H9 (cell line): ENCODE measurements around the gene SELPLG. TPM values are rescaled to one million over a fixed set of nuclear protein-coding genes. Genes with fewer than 3 reads are reported as not detected.
A peak's percentile ranks its signal among the peaks of the same experiment; 100 is the strongest.
"Not testable (repeated sequence)": the region's sequence is repeated elsewhere in the genome, so short reads cannot be mapped to it uniquely, and the experiment has no call there.

Experiments
- DNase-seq: peaks from one replicate; pipeline ENCODE4 v3.0.0-alpha.2; 2017
- H2AFZ ChIP-seq: one replicate; pipeline ENCODE4 v1.6.1; 2013; ENCODE audit warnings: mild to moderate bottlenecking, low read length, control low read depth, moderate library complexity
- H2AK5ac ChIP-seq: 2 replicates; pipeline ENCODE4 v1.6.1; 2013; ENCODE audit warnings: low read length, control low read depth, mixed read lengths; ENCODE audit not compliant: insufficient read length
- H2BK120ac ChIP-seq: one replicate; pipeline ENCODE4 v1.6.1; 2013; ENCODE audit warnings: low read depth, mild to moderate bottlenecking, low read length, control low read depth, inconsistent platforms; ENCODE audit not compliant: poor library complexity, severe bottlenecking
- H2BK12ac ChIP-seq: 2 replicates; pipeline ENCODE4 v1.6.1; 2013; ENCODE audit warnings: low read length, control low read depth, mixed read lengths, low read depth; ENCODE audit not compliant: insufficient read length
- H2BK15ac ChIP-seq: 2 replicates; pipeline ENCODE4 v1.6.1; 2013; ENCODE audit warnings: low read depth, low read length, control low read depth
- H2BK20ac ChIP-seq: one replicate; pipeline ENCODE4 v1.6.1; 2013; ENCODE audit warnings: low read depth, mild to moderate bottlenecking, low read length, control low read depth, inconsistent platforms; ENCODE audit not compliant: poor library complexity, severe bottlenecking
- H2BK5ac ChIP-seq: 2 replicates; pipeline ENCODE4 v1.6.1; 2013; ENCODE audit warnings: low read length, control low read depth, mixed read lengths; ENCODE audit not compliant: insufficient read length
- H3K14ac ChIP-seq: 2 replicates; pipeline ENCODE4 v1.6.1; 2013; ENCODE audit warnings: low read length, control low read depth; ENCODE audit not compliant: insufficient read depth
- H3K18ac ChIP-seq: 2 replicates; pipeline ENCODE4 v1.6.1; 2013; ENCODE audit warnings: low read depth, mild to moderate bottlenecking, mixed read lengths, low read length, control low read depth; ENCODE audit not compliant: insufficient read length
- H3K23ac ChIP-seq: 2 replicates; pipeline ENCODE4 v1.6.1; 2013; ENCODE audit warnings: low read length, control low read depth, mixed read lengths, low read depth; ENCODE audit not compliant: insufficient read length
- H3K23me2 ChIP-seq: 2 replicates; pipeline ENCODE4 v1.6.1; 2013; ENCODE audit warnings: low read depth, mild to moderate bottlenecking, mixed read lengths, low read length, control low read depth; ENCODE audit not compliant: insufficient read length, poor library complexity, severe bottlenecking
- H3K27ac ChIP-seq: 2 replicates; pipeline ENCODE4 v1.5.1; 2013; ENCODE audit warnings: low read length, control low read depth, mixed read lengths, low read depth; ENCODE audit not compliant: insufficient read length
- H3K27me3 ChIP-seq: 2 replicates; pipeline ENCODE4 v1.6.1; 2013; ENCODE audit warnings: low read length, control low read depth, inconsistent platforms; ENCODE audit not compliant: insufficient read depth
- H3K4ac ChIP-seq: 2 replicates; pipeline ENCODE4 v1.6.1; 2013; ENCODE audit warnings: low read depth, mild to moderate bottlenecking, control low read depth, inconsistent platforms, low read length, moderate library complexity
- H3K4me1 ChIP-seq: 2 replicates; pipeline ENCODE4 v1.6.1; 2013; ENCODE audit warnings: low read length, control low read depth, inconsistent platforms; ENCODE audit not compliant: insufficient read depth
- H3K4me2 ChIP-seq: 2 replicates; pipeline ENCODE4 v1.6.1; 2013; ENCODE audit warnings: low read length, control low read depth, mixed read lengths; ENCODE audit not compliant: insufficient read length, insufficient read depth
- H3K56ac ChIP-seq: 2 replicates; pipeline ENCODE4 v1.6.1; 2013; ENCODE audit warnings: low read depth, mild to moderate bottlenecking, mixed read lengths, low read length, control low read depth; ENCODE audit not compliant: insufficient read length
- H3K79me1 ChIP-seq: 2 replicates; pipeline ENCODE4 v1.6.1; 2013; ENCODE audit warnings: low read depth, mild to moderate bottlenecking, moderate library complexity, low read length, control low read depth, inconsistent platforms; ENCODE audit not compliant: insufficient read depth, poor library complexity, severe bottlenecking
- H3K79me2 ChIP-seq: 2 replicates; pipeline ENCODE4 v1.6.1; 2013; ENCODE audit warnings: low read length, control low read depth, inconsistent platforms; ENCODE audit not compliant: insufficient read depth
- H3K9ac ChIP-seq: 2 replicates; pipeline ENCODE4 v1.6.1; 2013; ENCODE audit warnings: low read length, control low read depth, mixed read lengths; ENCODE audit not compliant: insufficient read length; ENCODE audit errors: extremely low read depth
- H3K9me3 ChIP-seq: one replicate; pipeline ENCODE4 v1.6.1; 2013; ENCODE audit warnings: low read depth, low read length, inconsistent platforms; ENCODE audit not compliant: control insufficient read depth
- H3T11ph ChIP-seq: one replicate; pipeline ENCODE4 v1.6.1; 2013; ENCODE audit warnings: mild to moderate bottlenecking, low read length, control low read depth, inconsistent platforms
- H4K20me1 ChIP-seq: one replicate; pipeline ENCODE4 v1.6.1; 2013; ENCODE audit not compliant: control insufficient read depth, insufficient read length, insufficient read depth
- H4K5ac ChIP-seq: 2 replicates; pipeline ENCODE4 v1.6.1; 2013; ENCODE audit warnings: low read depth, mild to moderate bottlenecking, mixed read lengths, low read length, control low read depth; ENCODE audit not compliant: insufficient read length
- H4K8ac ChIP-seq: replicated peaks from 2 replicates; pipeline ENCODE4 v1.6.1; 2013; ENCODE audit warnings: low read length, control low read depth, mixed read lengths, low read depth; ENCODE audit not compliant: insufficient read length
- H4K91ac ChIP-seq: 2 replicates; pipeline ENCODE4 v1.6.1; 2013; ENCODE audit warnings: low read depth, mild to moderate bottlenecking, moderate library complexity, mixed read lengths, low read length, control low read depth; ENCODE audit not compliant: insufficient read length
- H3K27ac Mint-ChIP-seq, 3 experiments: 2 replicates in 2 of 3; 3 replicates in 1 of 3; pipeline ENCODE4 v1.8.0; 2020 to 2021; ENCODE audit warnings: mixed read lengths in 3 of 3, mild to moderate bottlenecking in 1 of 3, moderate library complexity in 1 of 3
- H3K27me3 Mint-ChIP-seq: 2 replicates; pipeline ENCODE4 v1.8.0; 2021; ENCODE audit warnings: low read depth, mild to moderate bottlenecking, moderate library complexity, mixed read lengths
- H3K36me3 Mint-ChIP-seq, 3 experiments: 2 replicates in 2 of 3; 3 replicates in 1 of 3; pipeline ENCODE4 v1.8.0; 2020 to 2021; ENCODE audit warnings: low read depth in 3 of 3, mixed read lengths in 3 of 3; ENCODE audit not compliant: insufficient read depth in 1 of 3
- H3K4me1 Mint-ChIP-seq, 2 experiments: 2 replicates each; pipeline ENCODE4 v1.8.0; 2020; ENCODE audit warnings: mixed read lengths in 2 of 2
- H3K4me3 Mint-ChIP-seq, 2 experiments: 2 replicates in 1 of 2; 3 replicates in 1 of 2; pipeline ENCODE4 v1.8.0; 2020 to 2021; ENCODE audit warnings: mild to moderate bottlenecking in 2 of 2, mixed read lengths in 2 of 2, moderate library complexity in 1 of 2
- H3K9me3 Mint-ChIP-seq, 2 experiments: 2 replicates in 1 of 2; 3 replicates in 1 of 2; pipeline ENCODE4 v1.8.0; 2020; ENCODE audit warnings: mild to moderate bottlenecking in 2 of 2, mixed read lengths in 2 of 2, moderate library complexity in 1 of 2
- WGBS: extraction: QIAGEN DNeasy Blood & Tissue Kit; methylation state at CpG from one replicate; pipeline ENCODE4 v1.1.7; 2013; ENCODE audit warnings: missing lambda C conversion rate, low lambda C conversion rate, mixed read lengths; ENCODE audit not compliant: insufficient read length; ENCODE audit errors: extremely low coverage; 5-methylcytosine and 5-hydroxymethylcytosine counted together
- total RNA-seq: library from RNA; stranded (reverse); gene quantifications from 2 replicates; pipeline ENCODE4 v1.2.1, GENCODE V29; 2021
- TF ChIP-seq, protein P1 (sequence below): fragments of 200-600 bp; sonication (generic); conservative IDR thresholded peaks from 3 replicates; pipeline ENCODE4 v1.8.0; 2021; ENCODE audit warnings: antibody characterized with exemption, mild to moderate bottlenecking

Gene SELPLG
- total RNA-seq, 1 experiment from 2014 or later = 0.15 TPM

DNA sequence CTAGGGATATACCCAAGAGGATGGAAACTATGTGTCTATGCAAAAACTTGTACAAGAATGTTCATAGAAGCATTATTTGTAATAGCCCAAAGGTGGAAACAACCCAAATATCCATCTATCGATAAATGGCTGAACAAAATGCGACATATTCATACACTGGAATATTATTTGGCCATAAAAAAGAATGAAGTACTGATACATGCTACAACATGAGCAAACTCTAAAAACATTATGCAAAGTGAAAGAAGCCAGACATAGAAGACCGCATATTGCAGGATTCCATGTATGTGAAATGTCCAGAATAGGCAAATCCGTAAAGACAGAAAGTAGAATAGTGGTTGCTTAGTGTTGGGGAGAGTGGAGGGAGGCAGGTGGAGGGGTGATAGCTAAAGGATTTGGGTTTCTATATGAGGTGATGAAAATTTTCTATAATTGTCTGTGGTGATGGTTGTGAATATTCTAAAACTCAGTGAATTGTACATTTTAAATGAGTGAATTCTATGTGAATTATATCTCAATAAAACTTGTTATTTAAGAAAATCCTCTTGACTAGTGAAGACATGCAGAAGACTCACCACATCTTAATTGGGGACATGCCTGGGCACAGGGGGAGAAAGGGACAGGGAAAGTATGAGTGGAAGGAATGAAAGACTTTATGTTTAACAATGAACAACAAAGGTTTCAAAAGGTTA lies 29.8 kb upstream of the SELPLG start:
- Histone ChIP-seq H3K4me1 (peaks cover 5% of the 10 kb centered on the region), H3K23ac (no peak overlapping the region), H2BK5ac (no peak overlapping the region), H3K27me3 (no peaks in the 10 kb centered on the region), H3K9ac (no peak overlapping the region), H2AFZ (no peak overlapping the region), H3K79me1 (no peaks in the 10 kb centered on the region), H4K8ac (no peak overlapping the region), H2BK120ac (no peak overlapping the region), H2BK20ac (no peak overlapping the region), H3K23me2 (no peaks in the 10 kb centered on the region), H4K91ac (no peak overlapping the region), H2BK15ac (no peak overlapping the region), H4K5ac (no peak overlapping the region), H3T11ph (no peak overlapping the region), H3K14ac (no peak overlapping the region), H3K4ac (no peak overlapping the region), H2BK12ac (no peak overlapping the region), H3K56ac (no peak overlapping the region), H3K18ac (no peak overlapping the region), H4K20me1 (no peaks in the 10 kb centered on the region), H3K27ac (no peak overlapping the region), H3K79me2 (0 out of 2 replicates have a peak, but pooled peaks cover 3% of the 10 kb centered on the region), H3K4me2 (no peak overlapping the region), H2AK5ac (no peak overlapping the region), H3K9me3 (no peaks in the 10 kb centered on the region)
- no CpG with 5 or more reads among the region's 4 CpGs for WGBS
- peaks cover 18 to 35% of the 10 kb centered on the region in 2 experiments for H3K4me1 Mint-ChIP-seq
- no peaks in the 10 kb centered on the region for H3K27me3 Mint-ChIP-seq
- peaks cover 4 to 21% (median 12%) of the 10 kb centered on the region in 3 experiments; a peak in 5 of 7 replicates for H3K36me3 Mint-ChIP-seq
- H3K4me3 Mint-ChIP-seq = peak overlapping the region in 1 of 2 experiments; percentile 0; a peak in 1 of 5 replicates
- H3K9me3 Mint-ChIP-seq = no peaks in the 10 kb centered on the region
- peak overlapping the region in 2 of 3 experiments; percentile 24 to 38; a peak in 2 of 7 replicates for H3K27ac Mint-ChIP-seq
- TF ChIP-seq, protein P1, sequence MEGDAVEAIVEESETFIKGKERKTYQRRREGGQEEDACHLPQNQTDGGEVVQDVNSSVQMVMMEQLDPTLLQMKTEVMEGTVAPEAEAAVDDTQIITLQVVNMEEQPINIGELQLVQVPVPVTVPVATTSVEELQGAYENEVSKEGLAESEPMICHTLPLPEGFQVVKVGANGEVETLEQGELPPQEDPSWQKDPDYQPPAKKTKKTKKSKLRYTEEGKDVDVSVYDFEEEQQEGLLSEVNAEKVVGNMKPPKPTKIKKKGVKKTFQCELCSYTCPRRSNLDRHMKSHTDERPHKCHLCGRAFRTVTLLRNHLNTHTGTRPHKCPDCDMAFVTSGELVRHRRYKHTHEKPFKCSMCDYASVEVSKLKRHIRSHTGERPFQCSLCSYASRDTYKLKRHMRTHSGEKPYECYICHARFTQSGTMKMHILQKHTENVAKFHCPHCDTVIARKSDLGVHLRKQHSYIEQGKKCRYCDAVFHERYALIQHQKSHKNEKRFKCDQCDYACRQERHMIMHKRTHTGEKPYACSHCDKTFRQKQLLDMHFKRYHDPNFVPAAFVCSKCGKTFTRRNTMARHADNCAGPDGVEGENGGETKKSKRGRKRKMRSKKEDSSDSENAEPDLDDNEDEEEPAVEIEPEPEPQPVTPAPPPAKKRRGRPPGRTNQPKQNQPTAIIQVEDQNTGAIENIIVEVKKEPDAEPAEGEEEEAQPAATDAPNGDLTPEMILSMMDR = no peak
- no peak for DNase-seq

DNA sequence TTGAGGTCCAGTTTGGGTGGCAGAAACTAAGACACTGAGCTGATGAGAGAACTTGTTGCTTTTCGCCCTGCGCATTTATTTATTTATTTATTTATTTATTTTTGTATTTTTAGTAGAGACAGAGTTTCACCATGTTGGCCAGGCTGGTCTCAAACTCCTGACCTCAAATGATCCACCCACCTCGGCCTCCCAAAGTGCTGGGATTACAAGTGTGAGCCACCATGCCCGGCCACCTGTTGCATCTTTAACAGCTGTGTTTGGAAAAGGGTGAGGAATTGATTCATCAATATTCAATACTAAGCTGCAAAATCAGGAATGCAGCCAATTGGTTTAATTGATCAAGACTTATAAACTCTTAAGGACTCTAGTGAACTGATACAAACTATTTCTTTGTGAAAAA lies 24.4 kb upstream of the SELPLG start:
- not testable (repeated sequence) for H2AK5ac ChIP-seq, H2BK15ac ChIP-seq, H3K9ac ChIP-seq, H2BK120ac ChIP-seq, H3K56ac ChIP-seq, H2BK12ac ChIP-seq, H3K23ac ChIP-seq, H3K27ac Mint-ChIP-seq, H3K18ac ChIP-seq, H3K27me3 Mint-ChIP-seq, H3K23me2 ChIP-seq, DNase-seq, H3K4me1 ChIP-seq, H3K4me3 Mint-ChIP-seq, H2AFZ ChIP-seq, H3T11ph ChIP-seq, H3K27me3 ChIP-seq, H3K9me3 ChIP-seq, H4K5ac ChIP-seq, H2BK5ac ChIP-seq, H3K27ac ChIP-seq, H4K20me1 ChIP-seq, H4K91ac ChIP-seq, H3K9me3 Mint-ChIP-seq, H3K4ac ChIP-seq, H3K79me1 ChIP-seq, H2BK20ac ChIP-seq, H3K14ac ChIP-seq, H4K8ac ChIP-seq, H3K79me2 ChIP-seq, H3K4me2 ChIP-seq
- Mint-ChIP-seq H3K4me1 (peaks cover 13 to 22% of the 10 kb centered on the region in 2 experiments), H3K36me3 (peaks cover 29 to 59% (median 41%) of the 10 kb centered on the region in 3 experiments)
- no CpG with 5 or more reads among the region's 4 CpGs for WGBS
